HL-60 (cell line): ENCODE measurements around the gene SLC4A9.

ENCODE experiments used
- GABPA ChIP-seq: IDR thresholded peaks from 2 replicates; pipeline ENCODE4 v1.6.1; 2012; ENCODE audit warnings: low read depth
- POLR2AphosphoS5 ChIP-seq: IDR thresholded peaks from 2 replicates; pipeline ENCODE4 v1.6.1; 2012; ENCODE audit warnings: low read depth
- SPI1 ChIP-seq: IDR thresholded peaks from 2 replicates; pipeline ENCODE4 v1.6.1; 2012; ENCODE audit warnings: low read depth, mild to moderate bottlenecking, borderline replicate concordance
- TF ChIP-seq, protein P1 (sequence below): IDR thresholded peaks from 2 replicates; pipeline ENCODE4 v1.6.1; 2012; ENCODE audit warnings: low read depth; ENCODE audit not compliant: insufficient replicate concordance
- TF ChIP-seq, protein P2 (sequence below): IDR thresholded peaks from one replicate; pipeline ENCODE4 v1.5.1; 2011; ENCODE audit warnings: low read length, control low read depth, inconsistent platforms; ENCODE audit not compliant: insufficient read depth

DNA sequence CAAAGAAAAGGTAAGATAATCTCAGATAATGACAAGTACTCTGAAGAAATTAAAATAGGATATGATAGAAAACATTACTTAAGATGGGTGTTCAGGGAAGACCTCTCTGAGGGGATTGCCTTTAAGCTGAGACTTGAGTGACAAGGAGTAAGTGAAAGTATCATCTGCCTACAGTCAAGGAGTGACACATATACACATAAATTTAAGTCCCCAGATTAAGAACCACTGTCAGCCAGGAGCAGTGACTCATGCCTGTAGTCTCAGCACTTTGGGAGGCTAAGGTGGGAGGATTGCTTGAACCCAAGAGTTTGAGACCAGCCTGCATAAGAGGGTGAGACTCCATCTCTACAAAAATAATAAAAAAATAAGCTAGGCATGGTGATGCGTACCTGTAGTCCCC, 22.0 kb downstream of the SLC4A9 start:
- TF ChIP-seq, protein P1, sequence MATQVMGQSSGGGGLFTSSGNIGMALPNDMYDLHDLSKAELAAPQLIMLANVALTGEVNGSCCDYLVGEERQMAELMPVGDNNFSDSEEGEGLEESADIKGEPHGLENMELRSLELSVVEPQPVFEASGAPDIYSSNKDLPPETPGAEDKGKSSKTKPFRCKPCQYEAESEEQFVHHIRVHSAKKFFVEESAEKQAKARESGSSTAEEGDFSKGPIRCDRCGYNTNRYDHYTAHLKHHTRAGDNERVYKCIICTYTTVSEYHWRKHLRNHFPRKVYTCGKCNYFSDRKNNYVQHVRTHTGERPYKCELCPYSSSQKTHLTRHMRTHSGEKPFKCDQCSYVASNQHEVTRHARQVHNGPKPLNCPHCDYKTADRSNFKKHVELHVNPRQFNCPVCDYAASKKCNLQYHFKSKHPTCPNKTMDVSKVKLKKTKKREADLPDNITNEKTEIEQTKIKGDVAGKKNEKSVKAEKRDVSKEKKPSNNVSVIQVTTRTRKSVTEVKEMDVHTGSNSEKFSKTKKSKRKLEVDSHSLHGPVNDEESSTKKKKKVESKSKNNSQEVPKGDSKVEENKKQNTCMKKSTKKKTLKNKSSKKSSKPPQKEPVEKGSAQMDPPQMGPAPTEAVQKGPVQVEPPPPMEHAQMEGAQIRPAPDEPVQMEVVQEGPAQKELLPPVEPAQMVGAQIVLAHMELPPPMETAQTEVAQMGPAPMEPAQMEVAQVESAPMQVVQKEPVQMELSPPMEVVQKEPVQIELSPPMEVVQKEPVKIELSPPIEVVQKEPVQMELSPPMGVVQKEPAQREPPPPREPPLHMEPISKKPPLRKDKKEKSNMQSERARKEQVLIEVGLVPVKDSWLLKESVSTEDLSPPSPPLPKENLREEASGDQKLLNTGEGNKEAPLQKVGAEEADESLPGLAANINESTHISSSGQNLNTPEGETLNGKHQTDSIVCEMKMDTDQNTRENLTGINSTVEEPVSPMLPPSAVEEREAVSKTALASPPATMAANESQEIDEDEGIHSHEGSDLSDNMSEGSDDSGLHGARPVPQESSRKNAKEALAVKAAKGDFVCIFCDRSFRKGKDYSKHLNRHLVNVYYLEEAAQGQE: no peak
- TF ChIP-seq, protein P2, sequence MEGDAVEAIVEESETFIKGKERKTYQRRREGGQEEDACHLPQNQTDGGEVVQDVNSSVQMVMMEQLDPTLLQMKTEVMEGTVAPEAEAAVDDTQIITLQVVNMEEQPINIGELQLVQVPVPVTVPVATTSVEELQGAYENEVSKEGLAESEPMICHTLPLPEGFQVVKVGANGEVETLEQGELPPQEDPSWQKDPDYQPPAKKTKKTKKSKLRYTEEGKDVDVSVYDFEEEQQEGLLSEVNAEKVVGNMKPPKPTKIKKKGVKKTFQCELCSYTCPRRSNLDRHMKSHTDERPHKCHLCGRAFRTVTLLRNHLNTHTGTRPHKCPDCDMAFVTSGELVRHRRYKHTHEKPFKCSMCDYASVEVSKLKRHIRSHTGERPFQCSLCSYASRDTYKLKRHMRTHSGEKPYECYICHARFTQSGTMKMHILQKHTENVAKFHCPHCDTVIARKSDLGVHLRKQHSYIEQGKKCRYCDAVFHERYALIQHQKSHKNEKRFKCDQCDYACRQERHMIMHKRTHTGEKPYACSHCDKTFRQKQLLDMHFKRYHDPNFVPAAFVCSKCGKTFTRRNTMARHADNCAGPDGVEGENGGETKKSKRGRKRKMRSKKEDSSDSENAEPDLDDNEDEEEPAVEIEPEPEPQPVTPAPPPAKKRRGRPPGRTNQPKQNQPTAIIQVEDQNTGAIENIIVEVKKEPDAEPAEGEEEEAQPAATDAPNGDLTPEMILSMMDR: no peak
- no peak for TF ChIP-seq SPI1
- TF ChIP-seq POLR2AphosphoS5: no peak
- TF ChIP-seq GABPA: no peak
